GM12865 (cell line): ENCODE measurements around the gene STX1B.
A peak's percentile ranks its signal among the peaks of the same experiment; 100 is the strongest.

ENCODE experiments used
- DNase-seq: peaks from one replicate; pipeline ENCODE4 v3.0.0; 2010; ENCODE audit warnings: low read depth
- H3K4me3 ChIP-seq: 2 replicates; pipeline ENCODE4 v1.5.1; 2011; ENCODE audit warnings: mild to moderate bottlenecking, low read depth, low read length, control low read depth
- CTCF ChIP-seq: IDR thresholded peaks from 2 replicates; pipeline ENCODE4 v1.5.1; 2011; ENCODE audit warnings: low read length, control low read depth, low read depth, inconsistent platforms; ENCODE audit not compliant: insufficient read depth; ENCODE audit errors: missing control alignments

Gene STX1B

DNA sequence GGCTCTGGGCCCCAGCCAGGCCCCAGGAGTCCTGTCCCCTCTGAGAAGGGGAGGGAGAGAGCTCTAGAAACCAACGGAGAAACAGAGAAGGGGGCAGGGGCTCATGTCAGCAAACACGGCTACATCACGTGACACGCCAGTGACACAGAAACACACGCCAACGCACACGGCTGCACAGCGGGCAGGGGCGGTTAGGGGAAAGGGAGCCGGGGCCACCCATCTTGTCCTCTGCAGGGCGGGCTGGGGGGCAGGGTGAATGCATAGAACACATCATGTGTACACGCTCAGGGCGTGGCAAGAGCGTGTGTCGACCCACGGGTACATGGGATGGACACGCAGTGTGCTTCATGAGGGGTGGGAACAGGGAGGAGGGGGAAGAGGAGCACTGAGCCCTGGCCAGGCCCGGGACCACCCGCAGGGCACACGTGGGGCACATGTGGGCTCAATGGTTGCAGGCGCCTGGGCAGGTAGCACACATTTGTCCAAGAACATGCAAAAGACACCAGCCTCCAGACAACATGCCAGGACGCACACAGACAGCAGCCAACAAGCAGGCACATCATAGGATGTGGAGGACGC, 20.9 kb downstream of the STX1B start:
- no peak for DNase-seq
- no peak overlapping the region for H3K4me3 ChIP-seq
- no peak for TF ChIP-seq CTCF

GRCh38 chr16:30987581-30988190, 22.8 kb downstream of the STX1B start:
- H3K4me3 ChIP-seq: no peak overlapping the region
- no peak for TF ChIP-seq CTCF
- no peak for DNase-seq

- no peak for DNase-seq
Observed at GRCh38 chr16:30986129-30986991, 24.1 kb downstream of the STX1B start.

DNA sequence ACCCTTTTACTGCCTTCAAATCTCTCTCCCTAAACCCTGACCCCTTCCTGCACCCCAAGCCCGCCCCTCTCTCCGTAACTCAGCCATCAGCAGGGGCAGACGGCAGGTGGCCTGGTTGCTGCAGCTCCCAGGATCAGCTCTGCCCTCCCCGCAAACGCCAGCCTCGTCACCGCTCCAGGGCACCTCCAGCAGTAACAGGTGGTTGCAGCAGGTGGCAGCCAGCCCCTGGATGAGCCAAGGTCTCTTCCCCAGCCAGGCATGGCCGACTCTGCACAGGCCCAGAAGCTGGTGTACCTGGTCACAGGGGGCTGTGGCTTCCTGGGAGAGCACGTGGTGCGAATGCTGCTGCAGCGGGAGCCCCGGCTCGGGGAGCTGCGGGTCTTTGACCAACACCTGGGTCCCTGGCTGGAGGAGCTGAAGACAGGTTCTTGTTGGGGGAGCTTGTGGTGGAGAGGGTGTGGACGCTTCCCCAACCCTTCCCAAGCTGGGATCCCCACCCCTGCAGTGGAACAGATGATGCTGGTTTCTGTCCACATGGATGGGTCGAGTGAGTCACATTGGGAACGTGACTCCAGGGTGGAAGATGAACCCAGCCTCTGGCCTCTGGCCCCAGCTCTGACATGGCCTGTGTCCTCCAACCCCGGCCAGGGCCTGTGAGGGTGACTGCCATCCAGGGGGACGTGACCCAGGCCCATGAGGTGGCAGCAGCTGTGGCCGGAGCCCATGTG, 24.9 kb downstream of the STX1B start:
- no peak overlapping the region for H3K4me3 ChIP-seq
- DNase-seq: no peak
- TF ChIP-seq CTCF: no peak

More at GRCh38 chr16:30986129-30986991, 24.1 kb downstream of the STX1B start:
- TF ChIP-seq CTCF: no peak
- no peak overlapping the region for H3K4me3 ChIP-seq

- DNase-seq: peak; percentile 79
- peak; percentile 90 for TF ChIP-seq CTCF
- no peak within 1 kb of the TSS for H3K4me3 ChIP-seq
Observed at GRCh38 chr16:30984669-30985400, 25.6 kb downstream of the STX1B start, which contains the start of gene HSD3B7. Gene HSD3B7 (plus strand): TSS chr16:30985207. CDS start chr16:30985659, 452 bp downstream.
